ENCODE measurements around the gene CEP85L.

DNA sequence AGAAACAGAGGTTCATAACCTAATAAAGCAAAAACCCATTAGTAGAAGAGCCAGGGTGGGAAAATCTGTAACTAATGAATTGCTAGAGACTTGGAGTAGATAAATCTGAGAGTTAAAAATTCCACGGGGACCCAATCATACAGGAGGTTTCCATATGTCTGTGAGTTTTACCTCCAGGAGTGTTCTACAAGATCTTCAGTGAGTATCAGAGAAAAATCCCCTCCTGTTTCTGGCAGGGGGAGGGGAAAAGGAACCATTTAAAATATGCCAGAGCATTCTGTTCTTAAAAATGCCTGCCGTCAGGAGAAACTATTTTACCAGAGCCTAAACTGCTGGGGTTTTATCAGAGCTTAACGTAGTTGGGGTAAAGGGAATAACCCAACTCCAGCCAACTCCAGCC is 157.3 kb downstream of the CEP85L start:
- TF ChIP-seq, protein P1, sequence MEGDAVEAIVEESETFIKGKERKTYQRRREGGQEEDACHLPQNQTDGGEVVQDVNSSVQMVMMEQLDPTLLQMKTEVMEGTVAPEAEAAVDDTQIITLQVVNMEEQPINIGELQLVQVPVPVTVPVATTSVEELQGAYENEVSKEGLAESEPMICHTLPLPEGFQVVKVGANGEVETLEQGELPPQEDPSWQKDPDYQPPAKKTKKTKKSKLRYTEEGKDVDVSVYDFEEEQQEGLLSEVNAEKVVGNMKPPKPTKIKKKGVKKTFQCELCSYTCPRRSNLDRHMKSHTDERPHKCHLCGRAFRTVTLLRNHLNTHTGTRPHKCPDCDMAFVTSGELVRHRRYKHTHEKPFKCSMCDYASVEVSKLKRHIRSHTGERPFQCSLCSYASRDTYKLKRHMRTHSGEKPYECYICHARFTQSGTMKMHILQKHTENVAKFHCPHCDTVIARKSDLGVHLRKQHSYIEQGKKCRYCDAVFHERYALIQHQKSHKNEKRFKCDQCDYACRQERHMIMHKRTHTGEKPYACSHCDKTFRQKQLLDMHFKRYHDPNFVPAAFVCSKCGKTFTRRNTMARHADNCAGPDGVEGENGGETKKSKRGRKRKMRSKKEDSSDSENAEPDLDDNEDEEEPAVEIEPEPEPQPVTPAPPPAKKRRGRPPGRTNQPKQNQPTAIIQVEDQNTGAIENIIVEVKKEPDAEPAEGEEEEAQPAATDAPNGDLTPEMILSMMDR (IDR thresholded peaks at IDR 0.05), result no peak
- no peak for TF ChIP-seq POLR2A (IDR thresholded peaks at IDR 0.05)
